Left ventricle myocardium inferior (tissue), 1 donor: ENCODE data around the gene NR6A1. TPM values are rescaled to one million over a fixed set of nuclear protein-coding genes. Genes with fewer than 3 reads are reported as not detected.

Source experiments
- DNase-seq: peaks from one replicate; pipeline ENCODE4 v3.0.0-alpha.2; 2020
- H3K27ac ChIP-seq: fragments of 200-600 bp; replicated peaks from 2 replicates; pipeline ENCODE4 v1.8.0; 2021
- H3K27me3 ChIP-seq: fragments of 200-600 bp; 2 replicates; pipeline ENCODE4 v1.8.0; 2021; ENCODE audit warnings: low read depth
- H3K36me3 ChIP-seq: fragments of 200-600 bp; 2 replicates; pipeline ENCODE4 v1.8.0; 2021
- H3K4me1 ChIP-seq: fragments of 200-600 bp; 2 replicates; pipeline ENCODE4 v1.8.0; 2021
- H3K4me3 ChIP-seq: fragments of 200-600 bp; 2 replicates; pipeline ENCODE4 v1.8.0; 2021; ENCODE audit warnings: mild to moderate bottlenecking, moderate library complexity
- H3K9me3 ChIP-seq: fragments of 200-600 bp; replicated peaks from 2 replicates; pipeline ENCODE4 v1.8.0; 2021
- CTCF ChIP-seq: fragments of 200-600 bp; IDR thresholded peaks from 2 replicates; pipeline ENCODE4 v1.8.0; 2021; ENCODE audit warnings: antibody characterized with exemption, mild to moderate bottlenecking, borderline replicate concordance
- intact Hi-C: fragments of 100-400 bp; cut with micrococcal nuclease; formaldehyde crosslinking; loops from one replicate; pipeline ENCODE4 v1.11.0; 2022
- total RNA-seq: library from RNA; stranded (reverse); fragmentation: NEBNext Ultra II Directional; extraction: Animal tissue kit (Norgen Biotek cat#: 25700); gene quantifications from one replicate; pipeline ENCODE4 v1.2.1, GENCODE V29; 2021
- donor health status: DM: no; HTN: yes; CAD: no; lungs with severe emphysema.

Gene NR6A1
- total RNA-seq, 1 donor from 2014 or later = 1.0 TPM

- DNase-seq = no peak
- peaks cover 18% of the 10 kb centered on the region for H3K4me1 ChIP-seq
- H3K9me3 ChIP-seq = no peaks in the 10 kb centered on the region
- H3K27ac ChIP-seq = no peak overlapping the region
- no peak overlapping the region for H3K4me3 ChIP-seq
- no peak for TF ChIP-seq CTCF
- H3K36me3 ChIP-seq = no peaks in the 10 kb centered on the region
- intact Hi-C loops = no loop called here
- no peaks in the 10 kb centered on the region for H3K27me3 ChIP-seq
Observed at GRCh38 chr9:124626276-124626675, 144.8 kb downstream of the NR6A1 start.

GRCh38 chr9:124625087-124625486 is 146.0 kb downstream of the NR6A1 start:
- peaks cover 18% of the 10 kb centered on the region for H3K4me1 ChIP-seq
- H3K36me3 ChIP-seq = no peaks in the 10 kb centered on the region
- DNase-seq = no peak
- H3K27ac ChIP-seq = no peak overlapping the region
- intact Hi-C loops = no loop called here
- H3K27me3 ChIP-seq = no peaks in the 10 kb centered on the region
- no peak for TF ChIP-seq CTCF
- no peak overlapping the region for H3K4me3 ChIP-seq
- no peaks in the 10 kb centered on the region for H3K9me3 ChIP-seq

GRCh38 chr9:124624735-124624992 is 146.4 kb downstream of the NR6A1 start:
- TF ChIP-seq CTCF = no peak
- no peak for DNase-seq
- Histone ChIP-seq H3K9me3 (no peaks in the 10 kb centered on the region), H3K4me1 (peaks cover 18% of the 10 kb centered on the region), H3K27ac (no peak overlapping the region), H3K27me3 (no peaks in the 10 kb centered on the region), H3K36me3 (no peaks in the 10 kb centered on the region), H3K4me3 (no peak overlapping the region)
- intact Hi-C loops = no loop called here

- no peak for TF ChIP-seq CTCF
- intact Hi-C loops = no loop called here
- Histone ChIP-seq H3K27me3 (no peaks in the 10 kb centered on the region), H3K9me3 (no peaks in the 10 kb centered on the region), H3K27ac (no peak overlapping the region), H3K4me3 (no peak overlapping the region), H3K4me1 (peaks cover 18% of the 10 kb centered on the region), H3K36me3 (no peaks in the 10 kb centered on the region)
- no peak for DNase-seq
Observed at GRCh38 chr9:124623966-124624734, 147.0 kb downstream of the NR6A1 start.

- DNase-seq = no peak
- no peak for TF ChIP-seq CTCF
- Histone ChIP-seq H3K4me3 (no peak overlapping the region), H3K36me3 (no peaks in the 10 kb centered on the region), H3K9me3 (no peaks in the 10 kb centered on the region), H3K27me3 (no peaks in the 10 kb centered on the region), H3K27ac (no peak overlapping the region), H3K4me1 (peaks cover 18% of the 10 kb centered on the region)
- intact Hi-C loops = no loop called here
Observed at GRCh38 chr9:124622882-124623281, 148.2 kb downstream of the NR6A1 start.
